ENCODE results near the gene NTRK2. TPM values are rescaled to one million over a fixed set of nuclear protein-coding genes. Genes with fewer than 3 reads are reported as not detected.

Gene NTRK2
- total and polyA plus RNA-seq, 10 of the 15 experiments (the other 5 are each of a cell fraction or from before 2014, with no cell fraction given) = 0.42 to 4.6 (median 0.65) TPM

DNA sequence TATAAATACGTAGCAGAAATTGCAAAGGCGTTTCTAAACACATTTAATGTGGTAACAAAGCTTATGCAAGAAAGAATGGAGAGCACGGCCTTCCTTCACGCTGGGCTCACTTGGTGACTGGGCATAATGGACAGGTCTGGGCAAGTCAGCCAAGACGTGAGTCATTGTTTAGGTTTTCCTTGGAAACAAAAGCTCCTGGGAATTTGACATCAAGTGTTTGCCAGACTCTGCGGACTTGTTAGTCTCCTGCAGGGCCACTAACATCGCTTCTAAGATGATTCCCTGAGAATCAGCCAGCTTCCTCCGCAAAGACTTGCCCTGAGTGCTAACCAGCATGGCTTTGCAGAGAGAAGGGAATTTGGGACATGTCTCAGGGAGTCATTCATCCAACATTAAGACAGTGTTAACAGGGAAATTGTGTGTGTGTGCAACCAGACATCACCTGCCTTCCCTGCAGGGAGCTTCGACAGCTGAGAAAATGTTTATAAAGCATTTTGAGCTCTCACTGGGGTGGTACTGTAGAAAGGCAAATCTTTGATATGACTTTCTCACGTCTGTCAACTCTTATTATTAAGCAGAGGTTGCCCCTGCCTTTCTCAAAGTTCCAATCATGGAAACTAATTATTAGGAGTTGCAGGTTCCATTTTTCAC lies 182.5 kb downstream of the NTRK2 start:
- 39% methylated on average over 10 of the region's 10 CpGs for WGBS (ENCODE audit: insufficient coverage, insufficient replicate concordance, low lambda C conversion rate, missing lambda C conversion rate)
- Histone ChIP-seq H3K79me2 (ENCODE audit: control insufficient read depth, insufficient read depth, low read length) (no peaks in the 10 kb centered on the region), H3K4me2 (ENCODE audit: control insufficient read depth, insufficient read depth) (no peak overlapping the region), H3K27ac (ENCODE audit: control insufficient read depth, insufficient read depth) (no peak overlapping the region), H2AFZ (ENCODE audit: control insufficient read depth, low read depth, low read length) (no peak overlapping the region), H3K4me1 (ENCODE audit: control insufficient read depth, insufficient read depth, low read length) (no peaks in the 10 kb centered on the region), H3K36me3 (ENCODE audit: control insufficient read depth in 2 of 2, insufficient read depth in 2 of 2, low read length in 1 of 2) (no peaks in the 10 kb centered on the region), H3K27me3 (replicated peaks in 1 of 2; ENCODE audit: control insufficient read depth in 2 of 2, insufficient read depth in 2 of 2, low read length in 1 of 2) (no peaks in the 10 kb centered on the region), H4K20me1 (ENCODE audit: control insufficient read depth, insufficient read depth) (no peaks in the 10 kb centered on the region), H3K9ac (ENCODE audit: control insufficient read depth, insufficient read depth, low read length) (no peak overlapping the region), H3K4me3 (no peak overlapping the region), H3K9me3 (replicated peaks; ENCODE audit: control insufficient read depth, insufficient read depth, low read length) (no peaks in the 10 kb centered on the region)
- TF ChIP-seq MYB (IDR thresholded peaks at IDR 0.05; ENCODE audit: borderline replicate concordance, low read depth, low read length) (no peak), RAD21 (IDR thresholded peaks at IDR 0.05; ENCODE audit: insufficient read depth, low read depth, low read length) (no peak), NRF1 (conservative IDR thresholded peaks at IDR 0.05; ENCODE audit: low read depth, low read length) (no peak), NFXL1 (IDR thresholded peaks at IDR 0.05; ENCODE audit: borderline replicate concordance) (no peak), PML (IDR thresholded peaks at IDR 0.05; ENCODE audit: low read length) (no peak), STAT3 (IDR thresholded peaks at IDR 0.05; ENCODE audit: low read depth, low read length) (no peak), ZNF24 (IDR thresholded peaks at IDR 0.05) (no peak), ZSCAN29 (IDR thresholded peaks at IDR 0.05) (no peak), MEF2B (IDR thresholded peaks at IDR 0.05; ENCODE audit: partially characterized antibody, poor library complexity, severe bottlenecking) (no peak), POLR2AphosphoS2 (IDR thresholded peaks at IDR 0.05; ENCODE audit: low read depth, low read length) (no peak)
- TF ChIP-seq, protein P1, sequence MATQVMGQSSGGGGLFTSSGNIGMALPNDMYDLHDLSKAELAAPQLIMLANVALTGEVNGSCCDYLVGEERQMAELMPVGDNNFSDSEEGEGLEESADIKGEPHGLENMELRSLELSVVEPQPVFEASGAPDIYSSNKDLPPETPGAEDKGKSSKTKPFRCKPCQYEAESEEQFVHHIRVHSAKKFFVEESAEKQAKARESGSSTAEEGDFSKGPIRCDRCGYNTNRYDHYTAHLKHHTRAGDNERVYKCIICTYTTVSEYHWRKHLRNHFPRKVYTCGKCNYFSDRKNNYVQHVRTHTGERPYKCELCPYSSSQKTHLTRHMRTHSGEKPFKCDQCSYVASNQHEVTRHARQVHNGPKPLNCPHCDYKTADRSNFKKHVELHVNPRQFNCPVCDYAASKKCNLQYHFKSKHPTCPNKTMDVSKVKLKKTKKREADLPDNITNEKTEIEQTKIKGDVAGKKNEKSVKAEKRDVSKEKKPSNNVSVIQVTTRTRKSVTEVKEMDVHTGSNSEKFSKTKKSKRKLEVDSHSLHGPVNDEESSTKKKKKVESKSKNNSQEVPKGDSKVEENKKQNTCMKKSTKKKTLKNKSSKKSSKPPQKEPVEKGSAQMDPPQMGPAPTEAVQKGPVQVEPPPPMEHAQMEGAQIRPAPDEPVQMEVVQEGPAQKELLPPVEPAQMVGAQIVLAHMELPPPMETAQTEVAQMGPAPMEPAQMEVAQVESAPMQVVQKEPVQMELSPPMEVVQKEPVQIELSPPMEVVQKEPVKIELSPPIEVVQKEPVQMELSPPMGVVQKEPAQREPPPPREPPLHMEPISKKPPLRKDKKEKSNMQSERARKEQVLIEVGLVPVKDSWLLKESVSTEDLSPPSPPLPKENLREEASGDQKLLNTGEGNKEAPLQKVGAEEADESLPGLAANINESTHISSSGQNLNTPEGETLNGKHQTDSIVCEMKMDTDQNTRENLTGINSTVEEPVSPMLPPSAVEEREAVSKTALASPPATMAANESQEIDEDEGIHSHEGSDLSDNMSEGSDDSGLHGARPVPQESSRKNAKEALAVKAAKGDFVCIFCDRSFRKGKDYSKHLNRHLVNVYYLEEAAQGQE (IDR thresholded peaks at IDR 0.05; ENCODE audit: low read depth, low read length) = no peak
- TF ChIP-seq, protein P2, sequence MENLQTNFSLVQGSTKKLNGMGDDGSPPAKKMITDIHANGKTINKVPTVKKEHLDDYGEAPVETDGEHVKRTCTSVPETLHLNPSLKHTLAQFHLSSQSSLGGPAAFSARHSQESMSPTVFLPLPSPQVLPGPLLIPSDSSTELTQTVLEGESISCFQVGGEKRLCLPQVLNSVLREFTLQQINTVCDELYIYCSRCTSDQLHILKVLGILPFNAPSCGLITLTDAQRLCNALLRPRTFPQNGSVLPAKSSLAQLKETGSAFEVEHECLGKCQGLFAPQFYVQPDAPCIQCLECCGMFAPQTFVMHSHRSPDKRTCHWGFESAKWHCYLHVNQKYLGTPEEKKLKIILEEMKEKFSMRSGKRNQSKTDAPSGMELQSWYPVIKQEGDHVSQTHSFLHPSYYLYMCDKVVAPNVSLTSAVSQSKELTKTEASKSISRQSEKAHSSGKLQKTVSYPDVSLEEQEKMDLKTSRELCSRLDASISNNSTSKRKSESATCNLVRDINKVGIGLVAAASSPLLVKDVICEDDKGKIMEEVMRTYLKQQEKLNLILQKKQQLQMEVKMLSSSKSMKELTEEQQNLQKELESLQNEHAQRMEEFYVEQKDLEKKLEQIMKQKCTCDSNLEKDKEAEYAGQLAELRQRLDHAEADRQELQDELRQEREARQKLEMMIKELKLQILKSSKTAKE (IDR thresholded peaks at IDR 0.05; ENCODE audit: low read depth, poor library complexity, severe bottlenecking) = no peak
- TF ChIP-seq, protein P3, sequence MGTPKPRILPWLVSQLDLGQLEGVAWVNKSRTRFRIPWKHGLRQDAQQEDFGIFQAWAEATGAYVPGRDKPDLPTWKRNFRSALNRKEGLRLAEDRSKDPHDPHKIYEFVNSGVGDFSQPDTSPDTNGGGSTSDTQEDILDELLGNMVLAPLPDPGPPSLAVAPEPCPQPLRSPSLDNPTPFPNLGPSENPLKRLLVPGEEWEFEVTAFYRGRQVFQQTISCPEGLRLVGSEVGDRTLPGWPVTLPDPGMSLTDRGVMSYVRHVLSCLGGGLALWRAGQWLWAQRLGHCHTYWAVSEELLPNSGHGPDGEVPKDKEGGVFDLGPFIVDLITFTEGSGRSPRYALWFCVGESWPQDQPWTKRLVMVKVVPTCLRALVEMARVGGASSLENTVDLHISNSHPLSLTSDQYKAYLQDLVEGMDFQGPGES (IDR thresholded peaks at IDR 0.05) = no peak
- no TSS peak for BruUV-seq (replicated peaks)
- FAIRE-seq (no peak), ATAC-seq (no peak), DNase-seq (ENCODE audit: low read depth, low spot score) (no peak)
- ChIA-PET CTCF (interaction anchor here (1.4 kb wide), 1 partner anchor 12 kb away, joined by 4 read pairs; no protein-coding TSS in a partner anchor), RAD21 (ENCODE audit: unreplicated experiment) (no interaction called here), POLR2A (no interaction called here), SMC1A (ENCODE audit: uncharacterized antibody, unreplicated experiment) (no interaction called here)
- in situ Hi-C loops (cut with MboI) (no loop called here), intact Hi-C loops (cut with micrococcal nuclease; ENCODE audit: unreplicated experiment) (no loop called here)
